ENCODE data around the gene TLCD3B.
"Not testable (repeated sequence)": the region's sequence is repeated elsewhere in the genome, so short reads cannot be mapped to it uniquely, and the experiment has no call there.

The TLCD3B gene

DNA sequence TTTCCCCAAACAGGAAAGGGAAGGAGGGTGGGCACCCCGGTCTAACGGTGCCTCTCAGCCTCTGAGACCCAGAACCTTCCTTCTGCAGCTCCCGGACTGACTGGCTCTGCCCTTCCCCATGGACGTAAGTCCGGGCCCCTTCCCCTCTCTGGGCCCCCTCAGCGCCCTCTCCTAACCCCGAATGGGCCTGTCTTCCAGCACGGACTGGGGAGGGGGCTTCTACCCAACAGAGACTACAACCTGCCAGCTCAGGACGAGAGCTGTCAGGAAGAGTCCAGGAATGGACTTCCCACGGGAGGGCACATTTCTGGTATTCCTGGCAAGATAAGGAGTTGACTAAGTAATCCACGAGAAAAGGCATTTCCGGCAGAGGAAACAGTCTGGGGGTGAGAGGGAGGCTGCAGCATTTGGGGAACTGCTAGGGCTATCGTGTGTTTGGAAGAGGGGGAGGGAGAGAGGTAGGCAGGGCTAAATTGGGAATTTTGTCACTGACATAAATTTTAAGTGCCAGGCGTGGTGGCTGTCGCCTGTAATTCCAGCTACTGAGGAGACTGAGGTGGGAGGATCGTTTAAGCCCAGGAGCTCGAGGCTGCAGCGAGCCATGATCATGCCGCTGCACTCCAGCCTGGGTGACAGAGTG is 22.4 kb upstream of the TLCD3B start:
- Histone ChIP-seq H3K9ac (ENCODE audit: low read depth, low read length) (no peak overlapping the region), H3K36me3 (ENCODE audit: control insufficient read depth, insufficient read depth, low read length) (no peaks in the 10 kb centered on the region), H3K4me1 (ENCODE audit: control insufficient read depth, insufficient read depth, low read length) (peaks cover 2% of the 10 kb centered on the region), H3K9me3 (ENCODE audit: control insufficient read depth, insufficient read depth, low read length) (no peaks in the 10 kb centered on the region), H3K27me3 (ENCODE audit: control insufficient read depth, insufficient read depth, low read length) (peaks cover 3% of the 10 kb centered on the region), H3K4me3 (ENCODE audit: low read depth, low read length) (peak overlapping the region; percentile 78)

DNA sequence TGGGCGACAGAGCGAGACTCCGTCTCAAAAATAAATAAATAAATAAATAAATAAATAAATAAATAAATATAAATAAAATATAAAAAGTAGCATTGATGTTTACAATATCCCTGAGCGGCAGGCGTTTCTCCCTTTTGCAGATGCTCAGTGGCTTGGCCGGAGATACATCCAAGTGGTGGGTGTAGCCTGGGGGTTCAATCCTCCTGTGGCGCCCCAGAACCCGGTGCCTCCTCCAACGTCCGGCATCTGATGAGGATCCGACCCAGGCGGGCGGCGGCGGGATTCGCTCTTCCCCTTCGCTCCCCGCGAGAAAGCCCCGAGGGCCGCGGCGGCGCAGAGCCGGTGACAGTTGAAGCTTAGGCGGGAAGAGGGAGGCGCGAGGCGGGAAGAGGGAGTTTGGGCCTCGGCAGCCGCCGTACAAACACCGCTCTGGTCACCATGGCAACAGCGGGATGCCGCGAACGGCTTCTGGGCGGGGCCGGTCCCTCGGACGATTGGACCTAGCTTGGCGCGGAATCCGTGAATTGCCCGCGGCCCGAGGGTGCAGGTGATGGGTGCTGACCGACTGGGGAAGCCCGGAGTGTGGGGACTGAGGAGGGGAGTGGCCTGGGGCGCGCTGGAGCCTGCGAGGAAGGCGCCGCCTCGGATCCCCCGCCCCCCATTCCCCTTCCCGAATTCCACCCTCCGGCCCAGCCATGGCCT is 21.8 kb upstream of the TLCD3B start:
- Histone ChIP-seq H3K9me3 (ENCODE audit: control insufficient read depth, insufficient read depth, low read length) (no peaks in the 10 kb centered on the region), H3K4me3 (ENCODE audit: low read depth, low read length) (peak overlapping the region; percentile 78), H3K4me1 (ENCODE audit: control insufficient read depth, insufficient read depth, low read length) (peaks cover 2% of the 10 kb centered on the region), H3K27me3 (ENCODE audit: control insufficient read depth, insufficient read depth, low read length) (peaks cover 3% of the 10 kb centered on the region), H3K9ac (ENCODE audit: low read depth, low read length) (no peak overlapping the region), H3K36me3 (ENCODE audit: control insufficient read depth, insufficient read depth, low read length) (no peaks in the 10 kb centered on the region)

DNA sequence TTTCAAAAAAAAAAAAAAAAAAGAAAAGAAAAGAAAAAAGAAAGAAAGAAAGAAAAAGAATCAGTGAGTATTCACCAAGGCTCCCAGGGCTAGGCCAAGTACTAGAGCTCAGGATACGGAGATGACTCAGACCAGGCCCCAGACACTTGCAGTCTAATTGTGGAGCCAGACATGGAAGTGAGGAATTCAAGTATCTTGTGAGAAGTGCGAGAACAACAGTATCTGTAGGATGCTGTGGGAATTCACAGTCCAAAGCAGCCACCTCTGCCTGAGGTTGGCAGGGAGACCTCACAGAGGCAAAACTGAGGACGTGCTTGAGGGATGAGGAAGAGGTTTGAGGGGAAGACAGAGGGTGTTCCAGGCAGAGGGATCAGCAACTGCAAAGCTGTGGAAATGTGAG is 20.4 kb upstream of the TLCD3B start:
- Histone ChIP-seq H3K4me1 (ENCODE audit: control insufficient read depth, insufficient read depth, low read length) (peaks cover 2% of the 10 kb centered on the region), H3K4me3 (ENCODE audit: low read depth, low read length) (no peak overlapping the region), H3K27me3 (ENCODE audit: control insufficient read depth, insufficient read depth, low read length) (peaks cover 7% of the 10 kb centered on the region), H3K9me3 (ENCODE audit: control insufficient read depth, insufficient read depth, low read length) (no peaks in the 10 kb centered on the region), H3K9ac (ENCODE audit: low read depth, low read length) (no peak overlapping the region), H3K36me3 (ENCODE audit: control insufficient read depth, insufficient read depth, low read length) (no peaks in the 10 kb centered on the region)

DNA sequence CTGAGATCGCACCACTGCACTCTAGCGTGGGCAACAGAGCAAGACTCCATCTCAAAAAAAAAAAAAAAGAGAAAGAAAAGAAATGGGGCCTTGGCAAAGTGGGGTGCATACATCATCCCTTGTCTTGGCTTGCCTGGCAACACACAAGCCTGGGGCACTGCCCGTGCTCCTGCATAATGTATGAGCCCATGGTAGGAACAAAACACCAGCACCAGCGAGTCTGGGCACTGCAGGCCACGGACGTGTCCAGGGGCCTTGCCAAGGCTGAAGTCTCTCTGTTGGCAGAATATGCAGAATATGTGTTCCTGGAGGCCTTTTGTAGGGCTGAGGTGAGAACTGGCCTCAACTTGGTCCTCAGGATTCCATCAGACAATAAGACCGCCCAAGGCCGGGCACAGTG is 18.8 kb upstream of the TLCD3B start:
- Histone ChIP-seq H3K27me3 (ENCODE audit: control insufficient read depth, insufficient read depth, low read length) (peaks cover 8% of the 10 kb centered on the region), H3K4me1 (ENCODE audit: control insufficient read depth, insufficient read depth, low read length) (peaks cover 2% of the 10 kb centered on the region), H3K4me3 (ENCODE audit: low read depth, low read length) (no peak overlapping the region), H3K36me3 (ENCODE audit: control insufficient read depth, insufficient read depth, low read length) (no peaks in the 10 kb centered on the region), H3K9me3 (ENCODE audit: control insufficient read depth, insufficient read depth, low read length) (no peaks in the 10 kb centered on the region), H3K9ac (ENCODE audit: low read depth, low read length) (no peak overlapping the region)

DNA sequence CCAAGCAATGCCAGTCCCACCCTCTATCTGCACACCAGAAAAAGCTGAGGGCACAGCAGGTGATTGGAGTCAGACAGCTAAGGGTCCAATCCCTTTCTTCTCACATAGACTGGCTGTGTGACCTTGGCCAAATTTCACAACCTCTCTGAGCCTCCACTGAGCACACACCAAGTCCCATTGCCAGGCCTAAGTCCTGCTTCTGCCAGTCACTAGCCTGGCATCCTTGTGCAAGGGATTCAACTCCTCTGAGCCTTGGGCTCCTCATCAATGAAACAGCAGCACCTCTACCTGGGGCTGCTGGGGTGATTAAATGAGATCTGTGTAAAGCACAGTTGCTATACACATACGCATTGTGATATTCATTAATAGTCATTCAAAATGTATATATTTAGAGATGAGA is 15.5 kb upstream of the TLCD3B start:
- no peaks in the 10 kb centered on the region for H3K4me1 ChIP-seq (ENCODE audit: control insufficient read depth, insufficient read depth, low read length)
- H3K9ac ChIP-seq (ENCODE audit: low read depth, low read length) = no peak overlapping the region
- H3K9me3 ChIP-seq (ENCODE audit: control insufficient read depth, insufficient read depth, low read length) = no peaks in the 10 kb centered on the region
- peaks cover 5% of the 10 kb centered on the region for H3K27me3 ChIP-seq (ENCODE audit: control insufficient read depth, insufficient read depth, low read length)
- H3K4me3 ChIP-seq (ENCODE audit: low read depth, low read length) = no peak overlapping the region
- no peaks in the 10 kb centered on the region for H3K36me3 ChIP-seq (ENCODE audit: control insufficient read depth, insufficient read depth, low read length)

DNA sequence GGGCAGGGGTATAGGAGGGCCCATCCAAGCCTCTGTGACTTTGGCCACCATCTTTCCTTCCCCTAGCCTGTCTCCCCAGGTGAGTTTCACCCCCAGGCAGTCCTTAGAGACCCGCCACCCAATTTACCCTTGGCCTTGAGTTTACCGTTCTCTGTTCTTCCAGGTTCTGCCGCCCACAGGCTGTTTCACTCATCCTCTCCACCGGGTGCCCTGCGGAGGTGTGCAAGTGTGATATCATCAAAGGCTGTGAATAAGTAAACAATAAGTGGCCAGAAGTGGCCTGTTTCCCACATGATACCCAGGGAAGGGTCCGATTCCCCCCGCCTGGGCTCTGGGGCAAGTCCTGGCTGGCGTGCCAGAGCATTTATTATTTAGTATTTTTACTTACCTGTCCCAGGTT is 15.1 kb upstream of the TLCD3B start:
- H3K27me3 ChIP-seq (ENCODE audit: control insufficient read depth, insufficient read depth, low read length) = peaks cover 5% of the 10 kb centered on the region
- H3K36me3 ChIP-seq (ENCODE audit: control insufficient read depth, insufficient read depth, low read length) = no peaks in the 10 kb centered on the region
- H3K4me1 ChIP-seq (ENCODE audit: control insufficient read depth, insufficient read depth, low read length) = no peaks in the 10 kb centered on the region
- H3K9ac ChIP-seq (ENCODE audit: low read depth, low read length) = no peak overlapping the region
- H3K4me3 ChIP-seq (ENCODE audit: low read depth, low read length) = no peak overlapping the region
- H3K9me3 ChIP-seq (ENCODE audit: control insufficient read depth, insufficient read depth, low read length) = no peaks in the 10 kb centered on the region

DNA sequence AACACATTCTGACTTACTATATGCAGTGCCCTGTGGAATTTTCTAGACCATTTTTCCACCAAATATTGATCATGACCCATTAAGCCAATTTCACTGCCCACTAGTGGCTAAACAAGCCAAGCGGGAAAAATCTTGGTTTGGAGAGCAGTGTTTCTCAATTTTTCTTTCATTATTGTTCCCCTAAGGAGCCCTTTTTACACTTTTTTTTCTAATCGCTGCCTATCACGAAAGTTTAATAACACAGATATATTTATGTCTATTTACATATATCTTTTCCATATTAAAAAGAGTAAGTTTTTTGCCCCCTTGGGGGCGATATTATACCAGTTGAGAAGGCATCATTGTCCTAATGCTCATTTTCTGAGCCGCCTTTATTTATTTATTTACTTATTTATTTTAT is 10.8 kb upstream of the TLCD3B start:
- Histone ChIP-seq H3K36me3 (ENCODE audit: control insufficient read depth, insufficient read depth, low read length) (no peaks in the 10 kb centered on the region), H3K9ac (ENCODE audit: low read depth, low read length) (no peak overlapping the region), H3K27me3 (ENCODE audit: control insufficient read depth, insufficient read depth, low read length) (peaks cover 6% of the 10 kb centered on the region), H3K4me3 (ENCODE audit: low read depth, low read length) (no peak overlapping the region), H3K9me3 (ENCODE audit: control insufficient read depth, insufficient read depth, low read length) (no peaks in the 10 kb centered on the region), H3K4me1 (ENCODE audit: control insufficient read depth, insufficient read depth, low read length) (no peaks in the 10 kb centered on the region)

DNA sequence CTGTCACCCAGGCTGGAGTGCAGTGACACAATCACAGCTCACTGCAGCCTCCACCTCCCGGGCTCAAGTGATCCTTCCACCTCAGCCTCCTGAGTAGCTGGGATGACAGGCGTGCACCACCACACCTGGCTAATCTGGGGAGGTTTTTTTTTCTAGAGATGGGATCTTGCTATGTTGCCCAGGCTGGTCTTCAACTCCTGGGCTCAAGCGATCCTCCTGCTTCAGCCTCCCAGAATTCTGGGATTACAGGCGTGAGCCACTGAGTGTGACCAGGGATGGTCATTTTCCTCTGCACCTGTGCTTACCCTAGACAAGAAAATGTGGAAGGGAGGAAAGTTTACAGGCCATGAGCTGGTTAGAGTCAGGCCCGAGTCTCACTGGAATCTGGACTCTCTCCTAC is 9.6 kb upstream of the TLCD3B start:
- not testable (repeated sequence) for H3K4me3 ChIP-seq (ENCODE audit: low read depth, low read length); H3K9ac ChIP-seq (ENCODE audit: low read depth, low read length); H3K9me3 ChIP-seq (ENCODE audit: control insufficient read depth, insufficient read depth, low read length); H3K36me3 ChIP-seq (ENCODE audit: control insufficient read depth, insufficient read depth, low read length); H3K4me1 ChIP-seq (ENCODE audit: control insufficient read depth, insufficient read depth, low read length); H3K27me3 ChIP-seq (ENCODE audit: control insufficient read depth, insufficient read depth, low read length)

DNA sequence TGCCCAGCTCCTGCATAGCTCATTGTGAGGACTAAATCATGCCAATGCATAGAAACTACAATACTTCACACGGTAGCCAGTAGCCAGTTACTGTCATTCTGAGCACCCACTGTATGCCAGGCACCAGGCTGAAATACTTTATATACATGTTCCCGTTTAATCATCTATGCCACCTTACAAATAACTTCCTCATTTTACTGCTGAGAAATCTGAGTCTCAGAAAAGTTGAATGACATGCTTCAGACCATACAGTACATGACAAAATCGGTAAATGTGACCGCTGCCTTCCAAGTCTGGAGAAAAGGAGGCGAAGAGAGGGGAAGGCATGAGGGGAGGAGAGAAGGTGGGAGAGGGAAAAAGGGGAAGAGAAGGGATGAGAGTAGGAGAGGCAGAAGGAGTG is 9.2 kb upstream of the TLCD3B start:
- Histone ChIP-seq H3K36me3 (ENCODE audit: control insufficient read depth, insufficient read depth, low read length) (no peaks in the 10 kb centered on the region), H3K9me3 (ENCODE audit: control insufficient read depth, insufficient read depth, low read length) (no peaks in the 10 kb centered on the region), H3K9ac (ENCODE audit: low read depth, low read length) (no peak overlapping the region), H3K4me3 (ENCODE audit: low read depth, low read length) (no peak overlapping the region), H3K27me3 (ENCODE audit: control insufficient read depth, insufficient read depth, low read length) (peaks cover 2% of the 10 kb centered on the region), H3K4me1 (ENCODE audit: control insufficient read depth, insufficient read depth, low read length) (no peaks in the 10 kb centered on the region)

DNA sequence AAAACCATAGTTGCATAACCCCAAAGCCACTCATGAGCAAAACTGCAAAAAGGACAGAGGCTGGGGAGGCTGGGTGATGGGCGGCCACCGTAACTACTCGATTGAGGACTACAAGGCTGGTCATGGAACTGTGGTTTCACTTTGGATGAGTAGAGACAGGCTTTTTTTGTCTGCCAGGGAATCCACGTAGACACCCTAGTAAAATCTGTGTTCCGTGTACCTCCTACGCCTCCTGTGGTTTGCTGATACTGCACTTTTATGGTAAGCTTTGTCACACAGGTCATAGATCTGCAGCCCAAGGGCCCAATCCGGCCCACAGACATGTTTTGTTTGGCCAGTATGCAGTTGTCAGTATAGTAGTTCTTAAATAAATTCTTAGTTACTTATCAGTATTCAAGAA is 2.2 kb upstream of the TLCD3B start:
- Histone ChIP-seq H3K9ac (ENCODE audit: low read depth, low read length) (no peak overlapping the region), H3K9me3 (ENCODE audit: control insufficient read depth, insufficient read depth, low read length) (no peaks in the 10 kb centered on the region), H3K4me1 (ENCODE audit: control insufficient read depth, insufficient read depth, low read length) (peaks cover 7% of the 10 kb centered on the region), H3K27me3 (ENCODE audit: control insufficient read depth, insufficient read depth, low read length) (peaks cover 12% of the 10 kb centered on the region), H3K4me3 (ENCODE audit: low read depth, low read length) (no peak overlapping the region), H3K36me3 (ENCODE audit: control insufficient read depth, insufficient read depth, low read length) (no peaks in the 10 kb centered on the region)

DNA sequence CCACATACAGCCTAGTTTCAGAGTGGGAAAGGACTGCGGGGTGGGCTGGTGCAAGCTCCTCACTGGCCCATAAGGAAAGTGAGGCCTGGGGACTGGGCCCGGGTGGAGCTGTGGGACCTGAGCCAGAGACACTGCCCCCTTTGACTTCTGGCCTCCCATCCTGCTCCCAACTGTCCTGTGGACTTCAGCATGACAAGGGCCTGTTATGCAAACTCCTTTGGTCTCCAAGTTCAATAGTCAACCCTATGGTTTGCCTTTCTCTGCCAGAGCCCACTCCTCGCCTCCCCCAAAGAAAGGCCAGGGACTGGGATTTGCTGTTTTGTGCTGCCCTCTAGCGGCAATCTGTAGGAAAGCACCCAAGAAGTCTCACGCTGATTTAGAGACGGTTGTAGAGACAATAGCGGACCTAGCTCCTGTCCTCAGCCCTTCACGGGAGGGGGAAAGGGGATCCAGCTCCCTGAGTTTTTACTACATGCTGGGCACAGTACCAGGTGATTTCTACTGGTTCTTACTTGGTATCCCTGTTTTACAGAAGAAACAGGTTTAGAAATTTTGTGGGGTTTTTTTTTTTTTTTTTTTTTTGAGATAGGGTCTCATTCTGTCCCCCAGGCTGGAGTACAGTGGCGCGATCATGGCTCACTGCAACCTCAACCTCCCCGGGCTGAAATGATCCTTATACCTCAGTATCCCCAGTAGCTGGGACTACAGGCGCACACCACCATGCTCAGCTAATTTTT is 1.2 kb upstream of the TLCD3B start:
- peaks cover 12% of the 10 kb centered on the region for H3K27me3 ChIP-seq (ENCODE audit: control insufficient read depth, insufficient read depth, low read length)
- no peaks in the 10 kb centered on the region for H3K9me3 ChIP-seq (ENCODE audit: control insufficient read depth, insufficient read depth, low read length)
- peaks cover 7% of the 10 kb centered on the region for H3K4me1 ChIP-seq (ENCODE audit: control insufficient read depth, insufficient read depth, low read length)
- no peaks in the 10 kb centered on the region for H3K36me3 ChIP-seq (ENCODE audit: control insufficient read depth, insufficient read depth, low read length)
- no peak overlapping the region for H3K9ac ChIP-seq (ENCODE audit: low read depth, low read length)
- peak overlapping the region; percentile 49 for H3K4me3 ChIP-seq (ENCODE audit: low read depth, low read length)

DNA sequence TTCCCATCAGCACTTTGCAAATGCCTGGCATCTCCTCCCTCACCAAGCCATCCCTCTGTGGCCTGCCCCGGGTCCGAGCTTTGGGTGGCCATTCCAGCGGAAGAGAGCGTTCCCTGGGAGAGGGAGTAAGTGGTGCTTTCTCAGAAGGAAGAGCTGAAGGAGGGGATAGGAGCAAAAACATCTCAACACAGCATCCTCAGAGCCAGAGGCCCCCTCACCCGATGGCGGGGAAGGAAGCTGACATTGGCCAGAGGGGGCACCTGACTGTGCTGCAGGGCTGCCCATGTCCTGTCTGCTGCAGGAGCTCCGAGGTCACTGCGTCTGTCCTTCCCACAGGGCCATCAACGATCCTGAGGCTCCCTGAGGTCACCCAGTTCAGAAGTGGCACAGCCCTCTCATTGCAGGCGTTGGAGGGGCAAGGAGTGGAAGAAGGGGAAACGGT is 427 bp upstream of the TLCD3B start:
- Histone ChIP-seq H3K36me3 (ENCODE audit: control insufficient read depth, insufficient read depth, low read length) (peaks cover 3% of the 10 kb centered on the region), H3K27me3 (ENCODE audit: control insufficient read depth, insufficient read depth, low read length) (peaks cover 12% of the 10 kb centered on the region), H3K9ac (ENCODE audit: low read depth, low read length) (no peak overlapping the region), H3K4me3 (ENCODE audit: low read depth, low read length) (peak overlapping the region; percentile 49), H3K9me3 (ENCODE audit: control insufficient read depth, insufficient read depth, low read length) (no peaks in the 10 kb centered on the region), H3K4me1 (ENCODE audit: control insufficient read depth, insufficient read depth, low read length) (peaks cover 7% of the 10 kb centered on the region)

All from iPS-15b (cell line).